ENCODE results near the gene KLHL33.

DNA sequence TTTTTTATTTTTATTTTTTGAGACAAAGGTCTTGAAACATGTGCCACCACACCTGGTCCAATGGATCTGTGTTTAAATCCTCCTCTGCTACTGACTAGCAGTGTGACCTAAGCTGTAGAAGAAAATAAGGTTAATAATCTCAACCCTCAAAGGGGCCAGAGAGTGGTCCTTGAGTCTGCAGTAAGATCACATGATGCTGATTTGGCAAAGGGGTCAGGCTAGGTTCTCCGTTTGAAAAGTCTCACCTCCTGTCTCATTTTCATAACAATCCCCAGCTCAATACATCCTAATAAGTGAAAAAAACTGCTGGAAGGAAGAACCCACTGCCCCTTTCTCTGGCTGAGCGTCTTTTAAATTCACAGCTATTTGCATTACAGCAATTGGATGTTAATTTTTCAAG is 14.7 kb downstream of the KLHL33 start:
- TF ChIP-seq MZF1 (tag by site-specific recombination; IDR thresholded peaks at IDR 0.05; ENCODE audit: borderline replicate concordance): no peak
- TF ChIP-seq ZNF623 (tag by site-specific recombination; IDR thresholded peaks at IDR 0.05): no peak
- TF ChIP-seq, protein P1, sequence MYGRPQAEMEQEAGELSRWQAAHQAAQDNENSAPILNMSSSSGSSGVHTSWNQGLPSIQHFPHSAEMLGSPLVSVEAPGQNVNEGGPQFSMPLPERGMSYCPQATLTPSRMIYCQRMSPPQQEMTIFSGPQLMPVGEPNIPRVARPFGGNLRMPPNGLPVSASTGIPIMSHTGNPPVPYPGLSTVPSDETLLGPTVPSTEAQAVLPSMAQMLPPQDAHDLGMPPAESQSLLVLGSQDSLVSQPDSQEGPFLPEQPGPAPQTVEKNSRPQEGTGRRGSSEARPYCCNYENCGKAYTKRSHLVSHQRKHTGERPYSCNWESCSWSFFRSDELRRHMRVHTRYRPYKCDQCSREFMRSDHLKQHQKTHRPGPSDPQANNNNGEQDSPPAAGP (tag by site-specific recombination; IDR thresholded peaks at IDR 0.05): no peak
- no peak for TF ChIP-seq PRDM1 (tag by site-specific recombination; IDR thresholded peaks at IDR 0.05)
